HepG2 (cell line): ENCODE data around the gene NOL8. TPM values are rescaled to one million over a fixed set of nuclear protein-coding genes. Genes with fewer than 3 reads are reported as not detected.

Experiments used
- ATAC-seq: fragments of 200-7000 bp; cut with Tn5 transposase; 3 replicates; pipeline ENCODE4 v1.9.1; 2020; ENCODE audit warnings: mild to moderate bottlenecking, moderate library complexity
- BruUV-seq: library from RNA; stranded (reverse); fragments of 400-500 nt; replicated peaks from 2 replicates; lab custom pipeline; 2021; lab: Mats Ljungman, UMichigan
- CTCF ChIA-PET: fragments of 300-600 bp; formaldehyde crosslinking; extraction: SDS; loops from one replicate; lab custom pipeline; 2021; ENCODE audit warnings: low total read pairs, inconsistent platforms, low intra/inter-chr PET ratio; lab: Yijun Ruan, JAX
- POLR2A ChIA-PET: fragments of 350-600 bp; sonication (Branson Sonifier 250); formaldehyde crosslinking; loops from one replicate; lab custom pipeline; 2020; ENCODE audit warnings: antibody characterized with exemption, inconsistent platforms; lab: Yijun Ruan, JAX
- DNase-seq: peaks from one replicate; pipeline ENCODE4 v3.0.0-alpha.2; 2015; ENCODE audit warnings: low spot score
- FAIRE-seq: peaks from 3 replicates; lab custom pipeline; 2011; peaks lifted over from hg19 to GRCh38; lab: Jason Lieb, UNC
- H2AFZ ChIP-seq: one replicate; pipeline ENCODE4 v1.6.1; 2011; ENCODE audit warnings: low read length, inconsistent platforms
- H3K27ac ChIP-seq: fragments of 300-600 bp; 3 replicates; pipeline ENCODE4 v1.8.0; 2011; ENCODE audit warnings: mixed run types, mild to moderate bottlenecking, mixed read lengths, low read length, inconsistent platforms; ENCODE audit not compliant: insufficient read depth; ENCODE audit errors: extremely low read length
- H3K27me3 ChIP-seq, 2 experiments: fragments of 200-600 bp in 1 of 2; 2 replicates in 1 of 2; 3 replicates in 1 of 2; pipeline versions ENCODE4 v1.6.0 to v1.8.0; 2011; ENCODE audit warnings: low read length in 2 of 2, mild to moderate bottlenecking in 2 of 2, moderate library complexity in 2 of 2, inconsistent platforms in 1 of 2; ENCODE audit not compliant: insufficient read depth in 2 of 2, control insufficient read depth in 1 of 2
- H3K36me3 ChIP-seq, 2 experiments: fragments of 200-600 bp in 1 of 2; replicated peaks in 1 of 2; 2 replicates in 1 of 2; 3 replicates in 1 of 2; pipeline versions ENCODE4 v1.5.1 to v1.8.0; 2011; ENCODE audit warnings: low read length in 2 of 2, inconsistent platforms in 1 of 2; ENCODE audit not compliant: insufficient read depth in 2 of 2, control insufficient read depth in 1 of 2
- H3K4me1 ChIP-seq: 2 replicates; pipeline ENCODE4 v1.5.1; 2012; ENCODE audit warnings: low read length, inconsistent platforms; ENCODE audit not compliant: insufficient read depth
- H3K4me2 ChIP-seq: 2 replicates; pipeline ENCODE4 v1.6.0; 2011; ENCODE audit warnings: low read depth, low read length, inconsistent platforms
- H3K4me3 ChIP-seq, 3 experiments: fragments of 200-600 bp in 1 of 3; sonication (generic), shearing (Covaris generic) in 1 of 3; replicated peaks in 1 of 3; 2 replicates each; pipeline ENCODE4 v1.5.1; 2011 to 2016; ENCODE audit warnings: low read length in 3 of 3, inconsistent platforms in 2 of 3, low read depth in 2 of 3, mild to moderate bottlenecking in 2 of 3, control low read depth in 1 of 3, mixed read lengths in 1 of 3; ENCODE audit not compliant: insufficient read depth in 1 of 3
- H3K79me2 ChIP-seq: one replicate; pipeline ENCODE4 v1.6.1; 2011; ENCODE audit warnings: low read length, inconsistent platforms; ENCODE audit not compliant: insufficient read depth
- H3K9ac ChIP-seq: 2 replicates; pipeline ENCODE4 v1.6.0; 2011; ENCODE audit warnings: mild to moderate bottlenecking, low read depth, low read length, inconsistent platforms; ENCODE audit not compliant: insufficient read depth
- H3K9me3 ChIP-seq: 2 replicates; pipeline ENCODE4 v1.5.1; 2012; ENCODE audit warnings: mild to moderate bottlenecking, low read length
- H4K20me1 ChIP-seq: 2 replicates; pipeline ENCODE4 v1.6.0; 2011; ENCODE audit warnings: inconsistent platforms, mild to moderate bottlenecking, low read length, moderate library complexity; ENCODE audit not compliant: insufficient read depth
- AGO2 ChIP-seq: fragments of 200-400 bp; formaldehyde crosslinking; optimal IDR thresholded peaks from 2 replicates; pipeline ENCODE3; 2017; ENCODE audit warnings: mild to moderate bottlenecking, low read depth, low read length, moderate library complexity
- IRF2 ChIP-seq: IDR thresholded peaks from 2 replicates; pipeline ENCODE4 v1.6.1; 2018; ENCODE audit warnings: missing genetic modification reagents, missing compliant biosample characterization
- MZF1 ChIP-seq: sonication (generic); formaldehyde crosslinking; IDR thresholded peaks from 2 replicates; pipeline ENCODE4 v1.8.1; 2023; ENCODE audit warnings: mild to moderate bottlenecking, missing genetic modification reagents, borderline replicate concordance
- POLR2G ChIP-seq: fragments of 200-400 bp; formaldehyde crosslinking; IDR thresholded peaks from 2 replicates; pipeline ENCODE4 v1.6.1; 2018; ENCODE audit warnings: mild to moderate bottlenecking, low read depth, low read length, moderate library complexity
- RBM22 ChIP-seq: fragments of 200-400 bp; formaldehyde crosslinking; optimal IDR thresholded peaks from 2 replicates; pipeline ENCODE3; 2017; ENCODE audit warnings: mild to moderate bottlenecking, low read length, moderate library complexity
- SMYD3 ChIP-seq: sonication (generic); formaldehyde crosslinking; IDR thresholded peaks from 2 replicates; pipeline ENCODE4 v1.8.1; 2023; ENCODE audit warnings: mild to moderate bottlenecking, missing genetic modification reagents
- WGBS: methylation state at CpG from one replicate; pipeline ENCODE4 v1.1.6; 2017; ENCODE audit warnings: low lambda C conversion rate; 5-methylcytosine and 5-hydroxymethylcytosine counted together
- in situ Hi-C: cut with HindIII; loops from 2 replicates; pipeline ENCODE4 v1.10.0; 2017; ENCODE audit warnings: low pct_unique_long_range_greater_than_20kb; ENCODE audit not compliant: extremely low pct_ligation_motif_present
- intact Hi-C: fragments of 100-400 bp; cut with micrococcal nuclease; formaldehyde crosslinking; loops from one replicate; pipeline ENCODE4 v1.10.0; 2022; ENCODE audit not compliant: unreplicated experiment
- polyA plus RNA-seq, 8 experiments: library from polyadenylated mRNA; depleted of rRNA in 3 of 8; stranded (reverse) in 7 of 8; unstranded in 1 of 8; fragments of >200 nt; fragmentation: Illumina TruSeq in 4 of 8; extraction: Trizol in 4 of 8; gene quantifications; 2 replicates each; pipeline versions ENCODE4 v1.2.1 to v1.2.3, GENCODE V29; 2011 to 2016; ENCODE audit warnings: low read depth in 4 of 8, missing spikeins in 1 of 8, mixed read lengths in 1 of 8; ENCODE audit not compliant: insufficient read depth in 1 of 8
- total RNA-seq, 5 experiments: library from RNA; depleted of rRNA; stranded (reverse); fragments of >200 nt; fragmentation: Illumina TruSeq; extraction: Trizol; gene quantifications; 2 replicates each; pipeline ENCODE4 v1.2.3, GENCODE V29; 2016; ENCODE audit warnings: low read depth in 1 of 5
- TF ChIP-seq, protein P1 (sequence below): sonication (generic); formaldehyde crosslinking; IDR thresholded peaks from 2 replicates; pipeline ENCODE4 v1.4.0; 2020; ENCODE audit warnings: missing genetic modification reagents
- TF ChIP-seq, protein P2 (sequence below): sonication (generic); IDR thresholded peaks from 2 replicates; pipeline ENCODE4 v1.6.1; 2016; ENCODE audit warnings: low read depth, borderline replicate concordance

The NOL8 gene
- total and polyA plus RNA-seq, 2 of the 13 experiments (the other 11 are each of a cell fraction or from before 2014, with no cell fraction given) = 12.8 to 36.3 TPM

DNA sequence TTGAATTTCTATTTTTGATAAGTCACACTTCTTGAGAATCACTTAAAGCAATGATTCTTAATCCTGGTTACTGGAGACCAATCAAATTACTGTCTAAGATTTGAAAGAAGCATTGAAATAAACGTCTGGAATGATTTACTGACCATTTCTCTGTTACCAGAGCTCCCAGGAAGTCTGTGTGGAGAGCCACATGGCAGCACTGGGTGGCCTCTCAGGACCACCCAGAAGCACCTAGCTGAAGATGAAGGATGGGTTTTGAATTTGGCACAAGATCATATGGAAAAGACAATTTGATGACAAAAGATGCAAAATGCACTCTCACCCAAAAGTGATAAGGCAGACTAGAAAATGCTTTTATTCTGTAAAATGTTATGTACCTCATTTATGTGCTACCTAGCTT lies 62.0 kb downstream of the NOL8 start (continued):
- no peak for TF ChIP-seq SMYD3
- TF ChIP-seq MZF1 = no peak

DNA sequence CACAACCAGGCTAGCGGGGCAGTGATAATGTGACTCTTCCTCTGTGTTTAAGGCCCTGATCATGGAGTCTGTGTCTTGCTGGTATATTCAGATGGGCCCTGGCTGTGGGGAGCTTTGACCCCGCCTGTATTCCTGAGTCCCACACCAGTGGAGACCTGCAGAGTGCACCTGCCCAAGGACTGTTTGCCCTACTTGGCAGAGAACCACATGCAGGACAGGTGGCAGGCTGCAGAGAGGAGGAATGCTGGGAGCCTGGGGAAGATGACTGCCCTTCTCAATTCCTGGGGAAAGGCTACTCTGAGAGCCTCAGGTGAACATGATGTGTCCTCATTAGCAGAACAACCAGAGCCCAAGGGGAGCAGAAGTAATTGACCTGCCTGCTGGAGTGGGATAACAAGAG lies 67.8 kb downstream of the NOL8 start:
- in situ Hi-C loops = no loop called here
- WGBS = 100% methylated on average over 2 of the region's 2 CpGs

DNA sequence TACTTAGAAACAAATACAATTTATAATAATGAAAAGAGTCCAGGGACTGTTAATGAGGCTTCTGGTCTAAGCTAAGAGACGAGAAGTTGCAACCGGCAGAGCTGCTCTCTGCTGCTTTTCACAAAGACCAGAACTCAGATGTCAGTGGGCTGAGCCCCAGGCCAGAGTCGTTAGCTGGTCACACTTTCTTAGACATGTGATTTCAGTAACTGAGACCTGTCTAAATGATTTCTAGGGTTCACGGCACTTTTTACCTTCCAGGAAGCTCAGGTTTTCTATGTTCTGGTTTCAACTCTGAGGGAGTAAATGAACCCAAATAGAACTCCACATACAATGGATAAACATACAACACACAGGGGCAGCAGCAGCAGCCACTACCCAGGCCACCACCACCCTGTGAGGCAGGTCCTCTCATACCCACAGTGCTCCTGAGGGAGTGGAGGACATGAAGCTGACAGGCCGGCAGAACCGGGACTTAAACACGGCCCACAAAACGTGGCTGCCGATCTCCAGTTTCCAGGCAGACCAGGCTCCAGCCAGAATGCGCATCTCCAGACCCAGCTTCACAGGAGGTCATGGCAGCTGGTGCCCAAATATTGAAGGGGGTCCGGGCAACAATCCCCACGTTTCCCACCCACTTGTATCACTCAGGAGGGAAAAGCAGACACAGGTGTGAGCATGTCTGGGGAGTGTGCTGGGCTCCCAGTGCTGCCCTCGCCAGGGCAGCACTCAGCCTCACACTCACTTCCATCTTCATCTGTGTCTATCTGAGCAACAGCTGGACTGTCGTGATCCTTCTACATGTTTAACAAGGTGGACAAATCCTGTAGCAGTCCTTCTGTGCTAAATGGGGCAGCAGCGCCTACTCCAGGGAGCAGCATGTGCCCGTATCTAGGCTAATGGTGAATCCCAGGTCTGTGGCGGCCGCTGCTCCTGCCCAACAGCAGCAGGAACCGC lies 70.5 kb downstream of the NOL8 start:
- CTCF ChIA-PET = no interaction called here
- peak; percentile 38; the same call in 2 of the 3 replicates for ATAC-seq
- TF ChIP-seq AGO2 (peak; percentile 29), IRF2 (CRISPR knock-in tag) (no peak)
- TF ChIP-seq, protein P1, sequence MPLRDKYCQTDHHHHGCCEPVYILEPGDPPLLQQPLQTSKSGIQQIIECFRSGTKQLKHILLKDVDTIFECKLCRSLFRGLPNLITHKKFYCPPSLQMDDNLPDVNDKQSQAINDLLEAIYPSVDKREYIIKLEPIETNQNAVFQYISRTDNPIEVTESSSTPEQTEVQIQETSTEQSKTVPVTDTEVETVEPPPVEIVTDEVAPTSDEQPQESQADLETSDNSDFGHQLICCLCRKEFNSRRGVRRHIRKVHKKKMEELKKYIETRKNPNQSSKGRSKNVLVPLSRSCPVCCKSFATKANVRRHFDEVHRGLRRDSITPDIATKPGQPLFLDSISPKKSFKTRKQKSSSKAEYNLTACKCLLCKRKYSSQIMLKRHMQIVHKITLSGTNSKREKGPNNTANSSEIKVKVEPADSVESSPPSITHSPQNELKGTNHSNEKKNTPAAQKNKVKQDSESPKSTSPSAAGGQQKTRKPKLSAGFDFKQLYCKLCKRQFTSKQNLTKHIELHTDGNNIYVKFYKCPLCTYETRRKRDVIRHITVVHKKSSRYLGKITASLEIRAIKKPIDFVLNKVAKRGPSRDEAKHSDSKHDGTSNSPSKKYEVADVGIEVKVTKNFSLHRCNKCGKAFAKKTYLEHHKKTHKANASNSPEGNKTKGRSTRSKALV (CRISPR knock-in tag) = no peak
- TF ChIP-seq, protein P2, sequence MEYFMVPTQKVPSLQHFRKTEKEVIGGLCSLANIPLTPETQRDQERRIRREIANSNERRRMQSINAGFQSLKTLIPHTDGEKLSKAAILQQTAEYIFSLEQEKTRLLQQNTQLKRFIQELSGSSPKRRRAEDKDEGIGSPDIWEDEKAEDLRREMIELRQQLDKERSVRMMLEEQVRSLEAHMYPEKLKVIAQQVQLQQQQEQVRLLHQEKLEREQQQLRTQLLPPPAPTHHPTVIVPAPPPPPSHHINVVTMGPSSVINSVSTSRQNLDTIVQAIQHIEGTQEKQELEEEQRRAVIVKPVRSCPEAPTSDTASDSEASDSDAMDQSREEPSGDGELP = no peak

More for the DNA sequence above, 67.8 kb downstream of the NOL8 start:
- H3K4me1 ChIP-seq = no peaks in the 10 kb centered on the region
- no peak overlapping the region for H3K4me3 ChIP-seq
- TF ChIP-seq POLR2G = no peak
- peak; percentile 77 for TF ChIP-seq RBM22
- H3K27me3 ChIP-seq = no peaks in the 10 kb centered on the region
- no TSS peak for BruUV-seq
- H4K20me1 ChIP-seq = 0 out of 2 replicates have a peak, but pooled peaks cover 3% of the 10 kb centered on the region
- ChIA-PET POLR2A (no interaction called here), CTCF (no interaction called here)
- H3K4me2 ChIP-seq = no peak overlapping the region
- intact Hi-C loops = no loop called here
- no peak overlapping the region for H3K27ac ChIP-seq
- no peak for DNase-seq
- no peak for ATAC-seq
- H2AFZ ChIP-seq = no peak overlapping the region
- peaks cover 40 to 97% of the 10 kb centered on the region in 2 experiments for H3K36me3 ChIP-seq
- FAIRE-seq = no peak
- no peaks in the 10 kb centered on the region for H3K79me2 ChIP-seq
- no peak overlapping the region for H3K9ac ChIP-seq
- no peaks in the 10 kb centered on the region for H3K9me3 ChIP-seq

More for the DNA sequence above, 70.5 kb downstream of the NOL8 start:
- Histone ChIP-seq H3K4me2 (no peak overlapping the region), H3K4me3 (no peak overlapping the region), H3K27me3 (no peaks in the 10 kb centered on the region), H3K27ac (no peak overlapping the region), H3K9me3 (no peaks in the 10 kb centered on the region), H3K79me2 (no peaks in the 10 kb centered on the region), H3K36me3 (peaks cover 44 to 95% of the 10 kb centered on the region in 2 experiments), H4K20me1 (0 out of 2 replicates have a peak, but pooled peaks cover 3% of the 10 kb centered on the region), H3K4me1 (no peaks in the 10 kb centered on the region), H3K9ac (no peak overlapping the region), H2AFZ (no peak overlapping the region)
- intact Hi-C loops = loop anchor here (5.0 kb wide), 1 partner anchor 33 kb away; no protein-coding TSS in a partner anchor
- no TSS peak for BruUV-seq
- DNase-seq (no peak), FAIRE-seq (no peak)
- WGBS = 94% methylated on average over 11 of the region's 19 CpGs
- in situ Hi-C loops = no loop called here
- POLR2A ChIA-PET = no interaction called here
